Measurements from ENCODE around the gene PHLDB2. TPM values are rescaled to one million over a fixed set of nuclear protein-coding genes. Genes with fewer than 3 reads are reported as not detected.

PHLDB2 gene
- polyA plus RNA-seq, 1 experiment: 15.9 TPM

DNA sequence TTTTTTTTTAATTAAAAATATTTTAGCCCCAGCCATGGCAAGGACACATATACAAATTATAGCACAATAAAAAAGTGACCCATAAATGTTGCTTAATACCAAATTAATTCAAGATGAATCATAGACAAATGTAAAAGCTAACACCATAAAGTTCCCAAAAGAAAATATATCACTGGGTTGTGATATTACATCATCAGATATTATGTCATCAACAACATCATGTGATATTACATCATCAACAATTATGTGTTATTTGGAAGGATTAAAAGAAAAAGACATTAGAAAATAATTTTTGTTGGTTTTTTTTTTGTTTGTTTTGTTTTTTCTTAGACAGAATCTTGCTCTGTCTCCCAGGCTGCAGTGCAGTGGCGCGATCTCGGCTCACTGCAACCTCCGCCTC, 85.3 kb downstream of the PHLDB2 start:
- Histone ChIP-seq H3K9me3 (ENCODE audit: control insufficient read depth, insufficient read depth, low read length) (no peaks in the 10 kb centered on the region), H3K27me3 (ENCODE audit: control insufficient read depth, insufficient read depth, low read length) (no peaks in the 10 kb centered on the region), H3K27ac (ENCODE audit: low read depth, low read length) (no peak overlapping the region), H3K4me3 (ENCODE audit: low read depth, low read length) (no peak overlapping the region)
- ChIA-PET CTCF (interaction anchor here (0.7 to 0.9 kb wide), 3 partner anchors 31 to 366 kb away, joined by 3 read pairs; no protein-coding TSS in a partner anchor), POLR2A (no interaction called here)
- no peak for DNase-seq (ENCODE audit: low read depth, low spot score)
- TF ChIP-seq, protein P1, sequence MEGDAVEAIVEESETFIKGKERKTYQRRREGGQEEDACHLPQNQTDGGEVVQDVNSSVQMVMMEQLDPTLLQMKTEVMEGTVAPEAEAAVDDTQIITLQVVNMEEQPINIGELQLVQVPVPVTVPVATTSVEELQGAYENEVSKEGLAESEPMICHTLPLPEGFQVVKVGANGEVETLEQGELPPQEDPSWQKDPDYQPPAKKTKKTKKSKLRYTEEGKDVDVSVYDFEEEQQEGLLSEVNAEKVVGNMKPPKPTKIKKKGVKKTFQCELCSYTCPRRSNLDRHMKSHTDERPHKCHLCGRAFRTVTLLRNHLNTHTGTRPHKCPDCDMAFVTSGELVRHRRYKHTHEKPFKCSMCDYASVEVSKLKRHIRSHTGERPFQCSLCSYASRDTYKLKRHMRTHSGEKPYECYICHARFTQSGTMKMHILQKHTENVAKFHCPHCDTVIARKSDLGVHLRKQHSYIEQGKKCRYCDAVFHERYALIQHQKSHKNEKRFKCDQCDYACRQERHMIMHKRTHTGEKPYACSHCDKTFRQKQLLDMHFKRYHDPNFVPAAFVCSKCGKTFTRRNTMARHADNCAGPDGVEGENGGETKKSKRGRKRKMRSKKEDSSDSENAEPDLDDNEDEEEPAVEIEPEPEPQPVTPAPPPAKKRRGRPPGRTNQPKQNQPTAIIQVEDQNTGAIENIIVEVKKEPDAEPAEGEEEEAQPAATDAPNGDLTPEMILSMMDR (IDR thresholded peaks at IDR 0.05; ENCODE audit: low read depth, low read length): no peak

DNA sequence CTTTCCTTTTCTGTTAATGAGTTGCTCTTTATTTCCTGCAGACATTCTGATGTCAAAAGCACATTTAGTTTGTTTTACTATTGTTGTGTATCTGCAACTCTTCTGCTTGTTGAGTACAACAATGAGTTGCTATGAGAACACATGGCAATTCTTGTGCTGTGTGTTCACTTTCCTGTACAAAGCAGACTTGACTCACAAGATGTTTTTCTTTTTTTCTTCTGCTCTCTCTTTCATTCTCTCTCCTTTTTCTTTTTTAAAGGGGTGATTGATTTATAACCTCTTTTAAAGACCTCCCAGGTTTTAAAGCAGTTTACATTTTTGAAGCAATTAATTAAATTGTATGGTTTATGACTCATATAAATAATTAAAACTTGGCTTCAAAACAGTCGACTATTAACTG, 88.2 kb downstream of the PHLDB2 start:
- Histone ChIP-seq H3K4me3 (ENCODE audit: low read depth, low read length) (no peak overlapping the region), H3K27ac (ENCODE audit: low read depth, low read length) (no peak overlapping the region), H3K9me3 (ENCODE audit: control insufficient read depth, insufficient read depth, low read length) (no peaks in the 10 kb centered on the region), H3K27me3 (ENCODE audit: control insufficient read depth, insufficient read depth, low read length) (no peaks in the 10 kb centered on the region)
- TF ChIP-seq, protein P1 (IDR thresholded peaks at IDR 0.05; ENCODE audit: low read depth, low read length): no peak
- CTCF ChIA-PET: no interaction called here
- POLR2A ChIA-PET: no interaction called here
- DNase-seq (ENCODE audit: low read depth, low spot score): no peak

DNA sequence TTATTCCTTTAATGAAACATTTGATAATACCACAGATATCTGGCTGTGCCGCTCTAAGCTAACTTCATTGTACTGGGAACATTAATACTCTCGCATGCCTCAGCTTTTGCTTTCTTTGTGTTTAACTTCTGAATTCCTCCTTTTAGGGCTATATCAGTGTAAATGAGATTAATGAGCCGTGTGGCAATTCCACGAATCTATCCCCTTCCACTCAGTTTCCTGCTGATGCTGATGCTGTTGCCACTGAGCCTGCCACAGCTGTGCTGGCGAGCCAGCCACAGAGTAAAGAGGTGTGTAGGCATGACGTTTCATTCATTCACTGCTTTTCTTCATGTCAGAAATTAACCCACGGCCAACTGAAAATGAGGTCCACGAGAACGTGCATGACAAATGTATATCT, 89.7 kb downstream of the PHLDB2 start:
- TF ChIP-seq, protein P1 (IDR thresholded peaks at IDR 0.05; ENCODE audit: low read depth, low read length): no peak

DNA sequence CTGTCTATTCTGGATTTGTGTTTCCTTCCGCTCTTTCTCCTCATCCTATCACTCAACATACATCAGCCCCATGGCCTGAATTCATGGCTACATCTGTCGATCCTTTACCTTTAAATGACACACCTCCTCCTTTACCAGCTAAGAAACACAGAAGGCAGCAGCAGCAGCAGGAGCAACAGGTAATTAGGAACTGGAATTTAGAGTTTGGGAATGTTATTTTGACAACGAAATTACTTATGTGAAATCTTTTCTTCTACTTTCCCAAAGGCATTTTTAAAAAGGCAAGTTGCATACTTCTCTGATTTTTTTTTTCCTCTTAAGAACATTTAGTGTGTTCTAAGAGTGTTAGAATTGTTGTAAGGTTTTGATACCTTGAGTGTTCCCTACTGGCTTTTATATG, 90.6 kb downstream of the PHLDB2 start:
- Histone ChIP-seq H3K27me3 (ENCODE audit: control insufficient read depth, insufficient read depth, low read length) (no peaks in the 10 kb centered on the region), H3K9me3 (ENCODE audit: control insufficient read depth, insufficient read depth, low read length) (no peaks in the 10 kb centered on the region), H3K27ac (ENCODE audit: low read depth, low read length) (no peak overlapping the region), H3K4me3 (ENCODE audit: low read depth, low read length) (no peak overlapping the region)
- no peak for DNase-seq (ENCODE audit: low read depth, low spot score)
- POLR2A ChIA-PET: no interaction called here
- CTCF ChIA-PET: no interaction called here
- TF ChIP-seq, protein P1 (IDR thresholded peaks at IDR 0.05; ENCODE audit: low read depth, low read length): no peak

More for the DNA sequence above, 89.7 kb downstream of the PHLDB2 start:
- DNase-seq (ENCODE audit: low read depth, low spot score): no peak
- no peaks in the 10 kb centered on the region for H3K9me3 ChIP-seq (ENCODE audit: control insufficient read depth, insufficient read depth, low read length)
- CTCF ChIA-PET: no interaction called here
- POLR2A ChIA-PET: interaction anchor here (0.7 kb wide), 1 partner anchor 14 kb away, joined by 3 read pairs; no protein-coding TSS in a partner anchor
- no peaks in the 10 kb centered on the region for H3K27me3 ChIP-seq (ENCODE audit: control insufficient read depth, insufficient read depth, low read length)
- no peak overlapping the region for H3K4me3 ChIP-seq (ENCODE audit: low read depth, low read length)
- no peak overlapping the region for H3K27ac ChIP-seq (ENCODE audit: low read depth, low read length)

DNA sequence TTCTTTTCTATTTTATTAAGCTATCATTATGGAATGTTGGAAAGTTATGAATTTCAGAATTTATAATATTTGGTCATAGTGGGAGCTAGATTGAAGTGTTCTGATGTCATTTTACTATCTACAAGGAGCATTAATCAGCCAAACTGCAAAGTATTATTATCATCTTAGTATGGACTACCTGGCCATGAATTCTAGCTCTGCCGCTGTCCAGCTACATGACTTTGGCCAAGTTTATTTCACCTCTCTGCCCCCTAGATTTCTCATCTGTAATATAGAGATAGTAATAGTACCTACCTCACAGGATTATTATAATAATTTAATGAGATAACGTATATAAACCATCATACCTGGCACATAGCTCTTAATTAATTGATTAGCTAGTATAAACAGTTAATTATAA, 92.0 kb downstream of the PHLDB2 start:
- TF ChIP-seq, protein P1 (IDR thresholded peaks at IDR 0.05; ENCODE audit: low read depth, low read length): no peak
- no peak for DNase-seq (ENCODE audit: low read depth, low spot score)
- Histone ChIP-seq H3K9me3 (ENCODE audit: control insufficient read depth, insufficient read depth, low read length) (no peaks in the 10 kb centered on the region), H3K27ac (ENCODE audit: low read depth, low read length) (no peak overlapping the region), H3K27me3 (ENCODE audit: control insufficient read depth, insufficient read depth, low read length) (no peaks in the 10 kb centered on the region), H3K4me3 (ENCODE audit: low read depth, low read length) (no peak overlapping the region)
- POLR2A ChIA-PET: interaction anchor here (0.6 kb wide), 1 partner anchor 241 kb away, joined by 3 read pairs; no protein-coding TSS in a partner anchor
- CTCF ChIA-PET: interaction anchor here (1.2 to 1.4 kb wide), 2 partner anchors 17 to 236 kb away, joined by 4 to 10 read pairs; no protein-coding TSS in a partner anchor
